CD14-positive monocyte (primary cell): ENCODE data around the gene LCMT2. TPM values are rescaled to one million over a fixed set of nuclear protein-coding genes. Genes with fewer than 3 reads are reported as not detected.

Experiments
- DNase-seq, 3 donors: peaks; one replicate each; pipeline ENCODE4 v3.0.0-alpha.2; 2011 to 2022
- H2AFZ ChIP-seq: 2 replicates; pipeline ENCODE4 v1.6.0; 2012; ENCODE audit warnings: mild to moderate bottlenecking, low read depth, low read length, inconsistent platforms; ENCODE audit not compliant: insufficient read depth, poor library complexity, severe bottlenecking
- H3K27ac ChIP-seq, 2 donors: 1 replicate in 1 of 2; 2 replicates in 1 of 2; pipeline ENCODE4 v1.5.1; 2012 to 2013; ENCODE audit warnings: low read length in 2 of 2, control low read depth in 1 of 2, inconsistent platforms in 1 of 2, low read depth in 1 of 2, mild to moderate bottlenecking in 1 of 2
- H3K27me3 ChIP-seq, 2 donors: one replicate each; pipeline versions ENCODE4 v1.6.0 to v1.6.1; 2011 to 2013; ENCODE audit warnings: low read length in 2 of 2; ENCODE audit not compliant: control insufficient read depth in 2 of 2, insufficient read depth in 2 of 2
- H3K36me3 ChIP-seq, 2 donors: replicated peaks in 1 of 2; 1 replicate in 1 of 2; 2 replicates in 1 of 2; pipeline versions ENCODE4 v1.5.1 to v1.6.1; 2012 to 2013; ENCODE audit warnings: low read length in 2 of 2, control low read depth in 1 of 2, inconsistent platforms in 1 of 2, mild to moderate bottlenecking in 1 of 2; ENCODE audit not compliant: insufficient read depth in 2 of 2, control insufficient read depth in 1 of 2
- H3K4me1 ChIP-seq, 2 donors: 1 replicate in 1 of 2; 2 replicates in 1 of 2; pipeline versions ENCODE4 v1.5.1 to v1.6.1; 2012 to 2013; ENCODE audit warnings: low read length in 2 of 2, control low read depth in 1 of 2, inconsistent platforms in 1 of 2, mild to moderate bottlenecking in 1 of 2, moderate library complexity in 1 of 2; ENCODE audit not compliant: insufficient read depth in 2 of 2, control insufficient read depth in 1 of 2
- H3K4me2 ChIP-seq: replicated peaks from 2 replicates; pipeline ENCODE3; 2012; ENCODE audit warnings: low read length, moderate library complexity, mild to moderate bottlenecking; ENCODE audit not compliant: poor library complexity, severe bottlenecking; ENCODE audit errors: extremely low read depth
- H3K4me3 ChIP-seq, 3 experiments: fragments of 200-600 bp in 1 of 3; sonication (generic) in 1 of 3; replicated peaks in 1 of 3; 1 replicate in 2 of 3; 2 replicates in 1 of 3; pipeline ENCODE4 v1.5.1; 2011 to 2013; ENCODE audit warnings: low read length in 3 of 3, mild to moderate bottlenecking in 3 of 3, control low read depth in 2 of 3, low read depth in 2 of 3, inconsistent platforms in 1 of 3, moderate library complexity in 1 of 3
- H3K79me2 ChIP-seq: 2 replicates; pipeline ENCODE4 v1.6.0; 2012; ENCODE audit warnings: mild to moderate bottlenecking, control low read depth, inconsistent platforms, low read length, moderate library complexity; ENCODE audit not compliant: insufficient read depth
- H3K9ac ChIP-seq: 2 replicates; pipeline ENCODE4 v1.6.0; 2017; ENCODE audit warnings: low read length, mild to moderate bottlenecking; ENCODE audit not compliant: insufficient read depth, poor library complexity, severe bottlenecking
- H3K9me3 ChIP-seq, 2 donors: replicated peaks in 1 of 2; 1 replicate in 1 of 2; 2 replicates in 1 of 2; pipeline versions ENCODE4 v1.5.1 to v1.6.1; 2012 to 2013; ENCODE audit warnings: low read length in 2 of 2, control low read depth in 1 of 2; ENCODE audit not compliant: control insufficient read depth in 1 of 2, insufficient read depth in 1 of 2
- H4K20me1 ChIP-seq: 2 replicates; pipeline ENCODE4 v1.6.0; 2012; ENCODE audit warnings: mild to moderate bottlenecking, low read length, control low read depth, moderate library complexity; ENCODE audit not compliant: insufficient read depth
- H3K27ac Mint-ChIP-seq, 7 donors: one replicate each; pipeline ENCODE4 v1.8.0; 2020; ENCODE audit warnings: mild to moderate bottlenecking in 7 of 7, mixed read lengths in 7 of 7, moderate library complexity in 6 of 7, inconsistent platforms in 2 of 7
- H3K27me3 Mint-ChIP-seq, 3 donors: one replicate each; pipeline ENCODE4 v1.8.0; 2021 to 2022; ENCODE audit warnings: low read depth in 3 of 3, mild to moderate bottlenecking in 3 of 3, mixed read lengths in 3 of 3, moderate library complexity in 3 of 3, inconsistent platforms in 1 of 3
- H3K36me3 Mint-ChIP-seq, 2 donors: one replicate each; pipeline ENCODE4 v1.8.0; 2020; ENCODE audit warnings: mixed read lengths in 2 of 2, inconsistent platforms in 1 of 2, mild to moderate bottlenecking in 1 of 2
- H3K4me1 Mint-ChIP-seq: one replicate; pipeline ENCODE4 v1.8.0; 2020; ENCODE audit warnings: mild to moderate bottlenecking, mixed read lengths
- H3K4me3 Mint-ChIP-seq, 2 donors: one replicate each; pipeline ENCODE4 v1.8.0; 2020; ENCODE audit warnings: mild to moderate bottlenecking in 2 of 2, mixed read lengths in 2 of 2, moderate library complexity in 1 of 2
- H3K9me3 Mint-ChIP-seq, 7 donors: one replicate each; pipeline ENCODE4 v1.8.0; 2020 to 2022; ENCODE audit warnings: mixed read lengths in 7 of 7, mild to moderate bottlenecking in 6 of 7, moderate library complexity in 6 of 7, inconsistent platforms in 2 of 7
- WGBS: methylation state at CpG from one replicate; pipeline ENCODE4 v1.1.5; 2013; ENCODE audit warnings: missing lambda C conversion rate; ENCODE audit not compliant: insufficient coverage; 5-methylcytosine and 5-hydroxymethylcytosine counted together
- intact Hi-C, 2 donors: fragments of 100-400 bp; cut with micrococcal nuclease; formaldehyde crosslinking; loops; one replicate each; pipeline versions ENCODE4 v1.15.0 to v1.15.1; 2023
- polyA minus RNA-seq: library from RNA; depleted of rRNA, polyadenylated mRNA; stranded (reverse); fragments of >200 nt; gene quantifications from 2 replicates; pipeline ENCODE4 v1.2.3, GENCODE V29; 2012
- polyA plus RNA-seq, 3 donors: library from polyadenylated mRNA; depleted of rRNA in 1 of 3; unstranded in 2 of 3; stranded (reverse) in 1 of 3; fragments of 300-500 nt in 2 of 3; fragments of >200 nt in 1 of 3; fragmentation: Illumina TruSeq in 2 of 3; gene quantifications; 1 replicate in 2 of 3; 2 replicates in 1 of 3; pipeline ENCODE4 v1.2.3, GENCODE V29; 2012 to 2021
- total RNA-seq, 12 experiments: library from RNA in 1 of 12; stranded (reverse) in 1 of 12; fragments of 120-200 nt in 1 of 12; gene quantifications; one replicate each; pipeline ENCODE4 v1.2.4 and lab custom pipeline; 2013 to 2026; ENCODE audit warnings: mixed read lengths in 6 of 12, inconsistent platforms in 1 of 12
- TF ChIP-seq, protein P1 (sequence below): fragments of 200-600 bp; IDR thresholded peaks from one replicate; pipeline ENCODE4 v1.8.0; 2022; ENCODE audit warnings: antibody characterized with exemption, mild to moderate bottlenecking

The LCMT2 gene
- 6.3 TPM for total RNA-seq (2013)
- 1 to 10 TPM in 2 of 3 donors, under 1 TPM in 1; 0.78 to 1.6 (median 1.4) TPM for polyA plus RNA-seq
- polyA minus RNA-seq, result 3.7 and 5.6 TPM in 2 replicates
- 3.6 to 11.4 (median 6.2) reads per million in 11 experiments for total RNA-seq (lab: John Stamatoyannopoulos, UW)

GRCh38 chr15:43329960-43330779, at the start of gene LCMT2:
TSS of gene LCMT2 (minus strand) at chr15:43330573. CDS start at chr15:43330489, 84 bp downstream.
- Mint-ChIP-seq H3K27ac (peak within 1 kb of the TSS; percentile 93 to 98 (median 96)), H3K9me3 (peaks cover 0 to 5% (median 0%) of the 10 kb centered on the region in 7 donors), H3K27me3 (peaks cover 4 to 5% (median 4%) of the 10 kb centered on the region in 3 donors), H3K4me1 (peaks cover 24% of the 10 kb centered on the region), H3K4me3 (peak within 1 kb of the TSS; percentile 93 to 94), H3K36me3 (peaks cover 5 to 7% of the 10 kb centered on the region in 2 donors)
- Histone ChIP-seq H3K27me3 (no peaks in the 10 kb centered on the region), H3K9me3 (no peaks in the 10 kb centered on the region), H3K4me1 (peaks cover 16 to 23% of the 10 kb centered on the region in 2 donors), H4K20me1 (no peaks in the 10 kb centered on the region), H3K79me2 (peaks cover 15% of the 10 kb centered on the region), H3K4me3 (peak within 1 kb of the TSS; percentile 85 to 90 (median 86)), H3K4me2 (peak within 1 kb of the TSS; percentile 92), H3K9ac (peak within 1 kb of the TSS; percentile 87), H3K36me3 (no peaks in the 10 kb centered on the region), H3K27ac (peak within 1 kb of the TSS; percentile 82 to 95), H2AFZ (peak within 1 kb of the TSS; percentile 93)
- peak; percentile 89 to 95 (median 92) for DNase-seq
- intact Hi-C loops, result no loop called here
- TF ChIP-seq, protein P1, sequence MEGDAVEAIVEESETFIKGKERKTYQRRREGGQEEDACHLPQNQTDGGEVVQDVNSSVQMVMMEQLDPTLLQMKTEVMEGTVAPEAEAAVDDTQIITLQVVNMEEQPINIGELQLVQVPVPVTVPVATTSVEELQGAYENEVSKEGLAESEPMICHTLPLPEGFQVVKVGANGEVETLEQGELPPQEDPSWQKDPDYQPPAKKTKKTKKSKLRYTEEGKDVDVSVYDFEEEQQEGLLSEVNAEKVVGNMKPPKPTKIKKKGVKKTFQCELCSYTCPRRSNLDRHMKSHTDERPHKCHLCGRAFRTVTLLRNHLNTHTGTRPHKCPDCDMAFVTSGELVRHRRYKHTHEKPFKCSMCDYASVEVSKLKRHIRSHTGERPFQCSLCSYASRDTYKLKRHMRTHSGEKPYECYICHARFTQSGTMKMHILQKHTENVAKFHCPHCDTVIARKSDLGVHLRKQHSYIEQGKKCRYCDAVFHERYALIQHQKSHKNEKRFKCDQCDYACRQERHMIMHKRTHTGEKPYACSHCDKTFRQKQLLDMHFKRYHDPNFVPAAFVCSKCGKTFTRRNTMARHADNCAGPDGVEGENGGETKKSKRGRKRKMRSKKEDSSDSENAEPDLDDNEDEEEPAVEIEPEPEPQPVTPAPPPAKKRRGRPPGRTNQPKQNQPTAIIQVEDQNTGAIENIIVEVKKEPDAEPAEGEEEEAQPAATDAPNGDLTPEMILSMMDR, result no peak
- under 1% methylated on average over 81 of the region's 86 CpGs for WGBS

GRCh38 chr15:43378601-43379000, 48.2 kb upstream of the LCMT2 start:
- no peaks in the 10 kb centered on the region for H3K27me3 ChIP-seq
- no peak overlapping the region for H3K27ac ChIP-seq
- TF ChIP-seq, protein P1, result no peak
- Mint-ChIP-seq H3K9me3 (peaks cover 0 to 3% (median 0%) of the 10 kb centered on the region in 7 donors), H3K27ac (peak overlapping the region in 2 of 7 donors; percentile 6 to 58), H3K4me3 (no peak overlapping the region), H3K4me1 (peaks cover 2% of the 10 kb centered on the region), H3K27me3 (no peaks in the 10 kb centered on the region), H3K36me3 (peaks cover 40 to 48% of the 10 kb centered on the region in 2 donors)
- intact Hi-C loops, result no loop called here
- no peak overlapping the region for H3K4me2 ChIP-seq
- no peak for DNase-seq
- H3K9ac ChIP-seq, result no peak overlapping the region
- H4K20me1 ChIP-seq, result no peaks in the 10 kb centered on the region
- no peak overlapping the region for H2AFZ ChIP-seq
- H3K4me1 ChIP-seq, result no peaks in the 10 kb centered on the region
- H3K36me3 ChIP-seq, result peaks cover 23 to 64% of the 10 kb centered on the region in 2 donors
- no peaks in the 10 kb centered on the region for H3K9me3 ChIP-seq
- no peak overlapping the region for H3K4me3 ChIP-seq
- H3K79me2 ChIP-seq, result no peaks in the 10 kb centered on the region
